Esophagus (tissue), 2 donors: ENCODE measurements around the gene RPL10A. TPM values are rescaled to one million over a fixed set of nuclear protein-coding genes. Genes with fewer than 3 reads are reported as not detected.
"Not testable (repeated sequence)": the region's sequence is repeated elsewhere in the genome, so short reads cannot be mapped to it uniquely, and the experiment has no call there.

ENCODE experiments used
- H3K27ac ChIP-seq, 2 donors: one replicate each; pipeline ENCODE4 v1.5.1; 2013; ENCODE audit warnings: low read depth in 2 of 2, mild to moderate bottlenecking in 2 of 2, inconsistent platforms in 1 of 2, low read length in 1 of 2, moderate library complexity in 1 of 2
- H3K27me3 ChIP-seq, 2 donors: one replicate each; pipeline ENCODE4 v1.6.1; 2013; ENCODE audit warnings: low read length in 2 of 2, control low read depth in 1 of 2, mild to moderate bottlenecking in 1 of 2; ENCODE audit not compliant: insufficient read depth in 2 of 2, control insufficient read depth in 1 of 2
- H3K36me3 ChIP-seq, 2 donors: one replicate each; pipeline ENCODE4 v1.6.1; 2013; ENCODE audit warnings: low read length in 1 of 2; ENCODE audit not compliant: control insufficient read depth in 2 of 2, insufficient read depth in 2 of 2
- H3K4me1 ChIP-seq, 2 donors: one replicate each; pipeline ENCODE4 v1.6.1; 2013; ENCODE audit warnings: low read length in 1 of 2; ENCODE audit not compliant: control insufficient read depth in 2 of 2, insufficient read depth in 2 of 2
- H3K4me3 ChIP-seq, 2 donors: one replicate each; pipeline ENCODE4 v1.5.1; 2013; ENCODE audit warnings: low read length in 2 of 2, mild to moderate bottlenecking in 2 of 2, low read depth in 1 of 2, moderate library complexity in 1 of 2
- H3K9me3 ChIP-seq, 2 donors: one replicate each; pipeline ENCODE4 v1.6.1; 2013; ENCODE audit warnings: mild to moderate bottlenecking in 2 of 2, low read depth in 1 of 2, low read length in 1 of 2, moderate library complexity in 1 of 2; ENCODE audit not compliant: control insufficient read depth in 2 of 2, insufficient read depth in 1 of 2
- WGBS, 2 donors: extraction: QIAGEN DNeasy Blood & Tissue Kit; methylation state at CpG; one replicate each; pipeline ENCODE4 v1.1.7; 2013; 5-methylcytosine and 5-hydroxymethylcytosine counted together
- polyA plus RNA-seq, 2 donors: library from polyadenylated mRNA; stranded (reverse); fragments of 200-250 nt; gene quantifications; one replicate each; pipeline ENCODE4 v1.2.3, GENCODE V29; 2013
- donor health status: healthy with polysubstance abuse.
- donor health status: Bipolar disorder and iron deficiency.

The RPL10A gene
- polyA plus RNA-seq, 2 donors: 735 to 2,438 TPM

GRCh38 chr6:35432291-35432690 lies 35.9 kb upstream of the RPL10A start:
- no peak overlapping the region for H3K4me3 ChIP-seq
- H3K27ac ChIP-seq: no peak overlapping the region
- H3K9me3 ChIP-seq: peaks cover 10 to 11% of the 10 kb centered on the region in 2 donors
- WGBS, 2 donors: 59 to 63% methylated on average over 4 of the region's 4 CpGs
- no peaks in the 10 kb centered on the region for H3K27me3 ChIP-seq
- peaks cover 0 to 4% of the 10 kb centered on the region in 2 donors for H3K36me3 ChIP-seq
- no peaks in the 10 kb centered on the region for H3K4me1 ChIP-seq

- not testable (repeated sequence) for H3K27ac ChIP-seq, H3K36me3 ChIP-seq, H3K27me3 ChIP-seq, H3K4me1 ChIP-seq, H3K4me3 ChIP-seq
- 67 to 72% methylated on average over 3 of the region's 3 CpGs for WGBS, 2 donors
- H3K9me3 ChIP-seq: peaks cover 10 to 11% of the 10 kb centered on the region in 2 donors
These were observed 35.5 kb upstream of the RPL10A start for GRCh38 chr6:35432702-35433101.

- no peak overlapping the region for H3K4me3 ChIP-seq
- WGBS, 2 donors: 77 to 80% methylated on average over 16 of the region's 16 CpGs
- no peaks in the 10 kb centered on the region for H3K4me1 ChIP-seq
- no peaks in the 10 kb centered on the region for H3K27me3 ChIP-seq
- no peaks in the 10 kb centered on the region for H3K9me3 ChIP-seq
- no peak overlapping the region for H3K27ac ChIP-seq
- no peaks in the 10 kb centered on the region for H3K36me3 ChIP-seq
These were observed 32.9 kb upstream of the RPL10A start for GRCh38 chr6:35435074-35435837.

- H3K27ac ChIP-seq: no peak overlapping the region
- no peaks in the 10 kb centered on the region for H3K9me3 ChIP-seq
- H3K4me3 ChIP-seq: no peak overlapping the region
- WGBS, 2 donors: 82 to 84% methylated on average over 8 of the region's 8 CpGs
- no peaks in the 10 kb centered on the region for H3K4me1 ChIP-seq
- no peaks in the 10 kb centered on the region for H3K27me3 ChIP-seq
- no peaks in the 10 kb centered on the region for H3K36me3 ChIP-seq
These were observed 31.9 kb upstream of the RPL10A start for GRCh38 chr6:35436071-35436857.

DNA sequence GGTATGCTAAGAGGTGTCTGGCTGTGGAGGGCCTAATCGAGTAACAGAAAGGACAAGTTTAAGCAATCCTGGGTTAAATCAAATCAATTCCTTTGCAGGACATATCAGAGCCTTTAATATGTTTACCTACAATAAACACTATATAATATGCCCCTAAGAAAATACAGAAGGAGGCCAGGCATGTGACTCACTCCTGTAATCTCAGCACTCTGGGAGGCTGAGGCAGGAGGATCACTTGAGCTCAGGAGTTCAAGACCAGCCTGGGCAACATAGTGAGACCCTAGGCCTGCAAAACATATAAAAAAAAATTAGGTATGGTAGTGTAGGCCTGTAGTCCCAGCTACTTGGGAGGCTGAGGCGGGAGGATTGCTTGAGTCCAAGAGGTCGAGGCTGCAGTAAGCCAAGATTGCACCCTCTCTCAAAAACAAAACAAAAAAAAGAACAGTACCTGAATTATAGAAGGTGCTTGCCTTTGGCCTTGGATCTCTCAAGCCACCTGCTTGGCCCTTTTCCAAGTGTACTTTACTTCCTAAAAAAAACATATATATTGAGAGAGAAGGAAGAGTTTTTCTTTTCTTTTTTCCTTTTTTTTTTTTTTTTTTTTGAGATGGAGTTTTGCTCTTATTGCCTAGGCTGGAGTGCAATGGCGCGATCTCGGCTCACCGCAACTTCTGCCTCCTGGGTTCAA lies 29.7 kb upstream of the RPL10A start:
- not testable (repeated sequence) for H3K36me3 ChIP-seq, H3K9me3 ChIP-seq, H3K4me1 ChIP-seq, H3K27ac ChIP-seq, H3K27me3 ChIP-seq, H3K4me3 ChIP-seq
- 85 to 96% methylated on average over 7 of the region's 7 CpGs for WGBS, 2 donors

- Histone ChIP-seq H3K36me3 (no peaks in the 10 kb centered on the region), H3K9me3 (no peaks in the 10 kb centered on the region), H3K4me3 (no peak overlapping the region), H3K27me3 (no peaks in the 10 kb centered on the region), H3K27ac (no peak overlapping the region), H3K4me1 (peaks cover 0 to 4% of the 10 kb centered on the region in 2 donors)
- 50 to 62% methylated on average over 3 of the region's 3 CpGs for WGBS, 2 donors
These were observed 28.9 kb upstream of the RPL10A start for GRCh38 chr6:35439308-35439707.

- 87 to 91% methylated on average over 3 of the region's 3 CpGs for WGBS, 2 donors
- Histone ChIP-seq H3K36me3 (no peaks in the 10 kb centered on the region), H3K27me3 (no peaks in the 10 kb centered on the region), H3K9me3 (no peaks in the 10 kb centered on the region), H3K27ac (no peak overlapping the region), H3K4me1 (peaks cover 0 to 4% of the 10 kb centered on the region in 2 donors), H3K4me3 (no peak overlapping the region)
These were observed 27.0 kb upstream of the RPL10A start for GRCh38 chr6:35441205-35441604.

GRCh38 chr6:35441642-35442041 lies 26.6 kb upstream of the RPL10A start:
- Histone ChIP-seq H3K27me3 (no peaks in the 10 kb centered on the region), H3K4me1 (peaks cover 0 to 4% of the 10 kb centered on the region in 2 donors), H3K27ac (no peak overlapping the region), H3K9me3 (no peaks in the 10 kb centered on the region), H3K36me3 (no peaks in the 10 kb centered on the region), H3K4me3 (no peak overlapping the region)
- WGBS, 2 donors: 93 to 94% methylated on average over 4 of the region's 4 CpGs

- no peaks in the 10 kb centered on the region for H3K36me3 ChIP-seq
- H3K4me3 ChIP-seq: no peak overlapping the region
- no peaks in the 10 kb centered on the region for H3K27me3 ChIP-seq
- H3K27ac ChIP-seq: no peak overlapping the region
- 56 to 65% methylated on average over 5 of the region's 5 CpGs for WGBS, 2 donors
- H3K4me1 ChIP-seq: peaks cover 0 to 4% of the 10 kb centered on the region in 2 donors
- no peaks in the 10 kb centered on the region for H3K9me3 ChIP-seq
These were observed 25.5 kb upstream of the RPL10A start for GRCh38 chr6:35442693-35443092.
